ENCODE results near the gene HPSE2.

- TF ChIP-seq, protein P1, sequence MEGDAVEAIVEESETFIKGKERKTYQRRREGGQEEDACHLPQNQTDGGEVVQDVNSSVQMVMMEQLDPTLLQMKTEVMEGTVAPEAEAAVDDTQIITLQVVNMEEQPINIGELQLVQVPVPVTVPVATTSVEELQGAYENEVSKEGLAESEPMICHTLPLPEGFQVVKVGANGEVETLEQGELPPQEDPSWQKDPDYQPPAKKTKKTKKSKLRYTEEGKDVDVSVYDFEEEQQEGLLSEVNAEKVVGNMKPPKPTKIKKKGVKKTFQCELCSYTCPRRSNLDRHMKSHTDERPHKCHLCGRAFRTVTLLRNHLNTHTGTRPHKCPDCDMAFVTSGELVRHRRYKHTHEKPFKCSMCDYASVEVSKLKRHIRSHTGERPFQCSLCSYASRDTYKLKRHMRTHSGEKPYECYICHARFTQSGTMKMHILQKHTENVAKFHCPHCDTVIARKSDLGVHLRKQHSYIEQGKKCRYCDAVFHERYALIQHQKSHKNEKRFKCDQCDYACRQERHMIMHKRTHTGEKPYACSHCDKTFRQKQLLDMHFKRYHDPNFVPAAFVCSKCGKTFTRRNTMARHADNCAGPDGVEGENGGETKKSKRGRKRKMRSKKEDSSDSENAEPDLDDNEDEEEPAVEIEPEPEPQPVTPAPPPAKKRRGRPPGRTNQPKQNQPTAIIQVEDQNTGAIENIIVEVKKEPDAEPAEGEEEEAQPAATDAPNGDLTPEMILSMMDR (IDR thresholded peaks at IDR 0.05): no peak
- TF ChIP-seq POLR2A (IDR thresholded peaks at IDR 0.05): no peak
Measured at GRCh38 chr10:98924526-98924925, 311.1 kb downstream of the HPSE2 start.
